GM21723 (cell line): Measurements from ENCODE around the gene HOXA7.

Source experiments
- ATAC-seq: cut with Tn5 transposase; IDR thresholded peaks from one replicate; pipeline ENCODE4 v1.9.1; 2021; ENCODE audit warnings: mild to moderate bottlenecking, moderate library complexity; ENCODE audit not compliant: unreplicated experiment

Gene HOXA7

DNA sequence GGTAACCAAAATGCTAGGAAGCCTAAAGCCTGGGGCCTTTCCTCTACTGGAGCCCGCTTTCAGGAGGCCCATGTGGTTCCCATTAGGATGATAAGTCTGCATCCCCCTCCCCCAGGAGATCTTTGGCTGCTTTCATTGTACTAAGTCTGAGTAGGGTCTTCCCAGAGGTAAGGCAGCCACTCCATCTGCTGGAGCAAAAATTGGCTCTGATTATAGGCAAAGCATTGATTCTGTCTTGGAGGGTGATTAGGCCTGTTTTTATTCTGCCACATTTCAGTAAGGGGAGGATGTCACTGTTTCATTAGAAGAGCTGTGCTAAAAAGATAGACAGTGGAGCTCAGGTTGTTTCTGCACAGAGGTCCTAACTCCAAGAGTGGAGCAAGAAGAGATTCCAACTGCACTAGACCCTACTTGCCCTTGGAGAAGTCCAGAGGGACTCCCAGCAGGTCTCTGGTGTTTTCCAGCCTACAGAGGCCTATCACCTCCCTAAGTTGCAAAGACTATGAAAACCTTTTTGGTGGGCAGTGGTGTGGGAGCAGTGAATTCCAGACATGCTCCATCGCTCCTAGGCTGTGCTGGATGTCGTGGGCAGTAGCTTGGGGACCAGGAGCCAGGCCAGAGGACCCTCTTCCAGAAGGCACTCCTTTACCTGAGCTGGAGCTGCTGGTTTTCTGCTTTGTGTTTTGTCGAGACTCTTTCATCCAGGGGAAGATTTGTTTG lies 46.8 kb downstream of the HOXA7 start:
- no peak for ATAC-seq

DNA sequence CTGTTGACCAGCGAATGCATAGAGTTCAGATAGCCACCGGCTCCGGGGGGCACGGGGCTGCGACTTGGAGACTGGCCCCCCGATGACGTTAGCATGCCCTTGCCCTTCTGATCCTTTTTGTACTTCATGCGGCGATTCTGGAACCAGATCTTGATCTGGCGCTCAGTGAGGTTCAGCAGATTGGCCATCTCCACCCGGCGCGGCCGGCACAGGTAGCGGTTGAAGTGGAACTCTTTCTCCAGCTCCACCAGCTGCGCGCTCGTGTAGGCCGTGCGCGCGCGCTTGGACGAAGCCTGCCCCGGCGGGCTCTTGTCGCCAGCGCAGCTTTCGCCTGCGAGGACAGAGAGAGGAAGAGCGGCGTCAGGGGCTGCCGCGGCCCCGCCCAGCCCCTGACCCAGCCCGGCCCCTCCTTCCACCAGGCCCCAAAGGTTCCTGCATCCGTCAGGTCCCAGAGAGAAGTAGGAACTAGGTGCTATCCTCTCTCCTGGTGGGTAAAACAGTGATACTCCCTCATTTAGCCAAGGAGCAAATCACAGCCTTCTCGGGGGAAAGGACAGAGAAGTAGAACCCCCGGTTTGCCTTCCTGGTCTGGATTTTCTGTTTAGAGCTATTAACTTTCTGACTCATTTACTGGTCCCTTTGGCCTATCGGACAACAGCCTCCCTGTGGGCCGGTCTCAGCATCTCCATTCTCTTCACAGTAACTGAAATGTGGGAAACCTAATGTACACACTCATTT lies 47.9 kb downstream of the HOXA7 start:
- ATAC-seq: no peak

DNA sequence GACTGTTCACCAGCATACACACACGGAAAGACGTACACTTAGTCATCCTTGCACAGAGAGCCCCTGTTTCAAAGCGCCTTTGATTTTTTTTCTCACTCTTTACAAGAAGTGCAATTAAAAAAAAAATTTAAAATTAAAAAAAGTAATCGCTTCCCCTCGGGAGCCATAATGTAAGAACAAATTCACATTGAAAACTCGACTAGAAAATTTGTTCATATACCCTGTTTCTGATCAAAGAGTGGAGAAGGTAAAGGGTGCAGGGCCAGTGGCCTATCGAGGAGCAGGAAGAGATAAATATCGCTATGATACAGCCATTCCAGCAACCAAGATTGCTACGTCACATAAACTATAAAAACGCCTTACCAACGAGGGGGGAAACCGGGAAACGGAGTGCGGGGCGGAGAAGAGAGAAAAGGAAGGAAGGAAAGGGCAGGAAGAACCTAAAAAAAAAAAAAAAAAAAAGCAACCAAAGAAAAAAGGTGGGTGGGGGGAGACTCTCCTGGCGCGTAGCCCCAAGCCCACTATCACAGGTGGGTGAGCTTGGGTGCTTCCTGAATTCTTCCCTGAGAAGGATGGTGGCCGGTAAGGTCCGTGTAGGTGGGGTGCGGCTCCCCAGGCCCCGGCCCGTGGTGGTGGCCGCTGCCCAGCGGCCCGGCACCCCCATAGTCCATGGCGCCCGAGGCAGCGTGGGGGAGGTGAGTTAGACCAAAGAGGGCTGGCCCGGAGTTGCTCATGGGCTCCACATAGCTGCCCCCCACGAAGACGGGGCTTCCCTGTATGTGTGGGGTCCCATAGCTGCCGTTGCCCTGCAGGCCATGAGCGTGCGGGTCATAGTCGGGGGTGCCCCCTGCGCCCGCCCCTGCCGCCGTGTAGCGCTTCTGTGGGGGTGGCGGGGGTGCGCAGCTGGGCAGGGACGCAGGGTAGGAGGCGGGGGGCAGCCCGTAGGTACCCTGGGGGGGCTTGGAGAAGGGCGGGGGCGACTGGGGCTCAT lies 48.8 kb downstream of the HOXA7 start:
- ATAC-seq: no peak

DNA sequence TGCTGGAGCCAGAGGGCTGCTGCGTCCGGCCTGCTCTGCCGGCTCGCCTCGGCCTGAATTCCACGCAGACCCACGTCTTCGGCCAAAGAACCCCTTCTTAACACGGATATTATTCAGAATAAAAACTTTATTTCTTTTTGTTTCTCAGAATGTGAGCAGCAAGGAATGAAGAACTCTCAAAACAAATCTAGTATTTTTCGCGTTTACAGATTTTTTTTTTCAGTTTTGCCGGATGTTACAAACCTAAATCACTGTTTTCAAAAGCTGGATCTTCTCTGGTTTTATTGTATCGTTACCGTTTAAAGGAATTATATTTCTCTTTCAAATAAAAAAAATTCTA lies 49.6 kb downstream of the HOXA7 start:
- no peak for ATAC-seq

DNA sequence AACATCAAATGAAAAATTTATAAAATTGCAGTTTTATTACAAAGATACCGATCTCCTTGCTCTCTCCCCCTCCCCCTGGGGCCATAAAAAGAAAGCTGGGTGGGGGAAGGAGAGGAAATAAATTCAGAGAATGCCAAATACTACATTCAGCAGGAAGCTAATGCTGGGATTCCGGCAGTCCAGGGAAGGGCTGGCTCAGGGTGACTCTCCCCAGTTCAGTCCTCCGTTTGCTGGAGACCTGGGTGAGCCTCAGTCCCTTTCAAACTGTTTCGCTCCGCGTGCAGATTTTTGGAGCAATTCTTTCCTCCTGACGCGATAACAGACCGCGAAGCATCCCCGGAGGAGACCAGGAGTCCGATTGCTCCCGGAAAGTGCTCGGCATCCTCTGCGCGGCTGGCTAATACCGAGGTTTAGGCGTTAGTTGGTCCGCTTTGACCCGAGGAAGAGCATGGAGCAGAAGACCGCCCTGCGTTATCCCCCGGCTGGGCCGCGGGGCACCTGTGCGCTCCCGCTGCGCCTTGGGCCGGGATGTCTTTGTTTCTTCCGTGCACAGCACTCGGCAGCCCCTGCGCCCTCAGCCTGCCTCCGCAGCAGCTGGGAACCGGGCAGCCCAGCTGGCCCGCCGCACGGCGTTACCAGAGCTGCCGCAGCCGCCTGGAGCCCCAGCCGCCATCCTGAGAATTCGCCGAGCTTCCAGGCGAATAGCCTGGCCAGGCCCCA lies 50.1 kb downstream of the HOXA7 start:
- ATAC-seq: no peak

DNA sequence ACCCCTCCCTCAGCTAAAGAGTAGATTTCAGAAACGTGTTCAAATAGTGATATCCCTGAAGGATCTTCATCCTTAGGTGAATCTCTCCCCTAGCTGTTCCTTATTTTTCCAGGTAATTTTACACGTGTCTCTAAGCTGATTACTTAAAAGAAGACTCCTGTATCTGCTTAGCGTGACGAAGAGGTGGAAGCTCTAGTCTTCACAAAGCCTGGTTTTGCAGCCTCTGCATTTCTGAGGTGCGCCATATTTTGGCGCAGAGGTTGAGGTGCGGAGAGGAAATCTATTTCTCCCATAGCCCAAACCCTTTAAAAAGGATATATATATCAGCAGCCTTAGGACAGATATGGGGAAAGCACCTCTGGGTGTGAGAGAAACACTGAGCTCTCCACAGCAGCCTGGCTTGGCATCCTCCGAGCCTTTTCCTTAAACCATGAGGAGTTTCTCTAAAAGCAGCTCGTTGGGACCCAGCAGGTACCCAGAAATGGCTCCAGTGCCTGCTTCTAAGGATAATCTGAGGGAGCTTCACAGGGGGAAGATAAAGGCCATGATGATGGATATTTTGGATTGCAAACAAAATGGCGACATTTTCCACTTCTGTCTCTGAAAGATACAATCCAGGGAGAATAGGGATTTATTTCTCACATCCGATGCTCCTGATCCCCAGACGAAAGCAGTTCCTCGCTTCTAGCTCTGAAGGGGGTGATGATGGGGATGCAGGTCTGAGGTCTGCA lies 51.0 kb downstream of the HOXA7 start:
- no peak for ATAC-seq

DNA sequence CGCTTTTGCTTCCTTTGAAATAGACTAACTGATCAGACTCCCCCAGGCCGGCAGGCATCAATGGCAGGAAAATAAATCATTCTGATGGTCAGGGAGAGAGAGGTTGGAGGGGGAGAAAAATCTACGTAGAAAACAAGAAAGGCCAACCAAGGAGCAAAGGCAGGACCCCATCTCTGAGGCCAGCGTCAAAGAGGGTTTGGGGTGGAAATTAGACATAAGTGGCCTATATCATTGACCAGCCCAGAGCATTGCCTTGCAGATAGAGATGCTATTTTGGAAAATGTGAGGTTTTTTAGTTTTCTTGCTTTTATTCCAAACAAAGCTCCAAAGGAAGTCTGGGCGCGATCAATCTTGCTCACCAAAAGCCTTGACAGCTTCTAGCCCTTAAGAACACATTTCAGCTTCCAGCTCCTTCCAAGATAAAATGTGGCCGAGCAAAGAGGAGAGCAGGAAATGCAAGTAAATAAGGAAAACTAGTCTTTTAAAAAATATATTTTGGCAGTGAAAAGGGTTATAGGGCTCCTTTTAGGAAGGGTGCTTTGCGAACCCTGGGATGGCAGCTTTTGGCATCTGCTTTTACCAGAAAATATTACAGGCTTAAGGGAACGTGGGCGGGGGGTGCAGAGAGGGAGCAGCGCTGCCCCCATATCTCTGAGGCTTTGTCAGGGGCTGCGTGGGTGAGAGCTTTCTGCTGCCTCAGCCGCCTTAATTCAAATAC lies 52.0 kb downstream of the HOXA7 start:
- no peak for ATAC-seq
